ENCODE measurements around the gene EFCC1.

EFCC1 gene

GRCh38 chr3:129033633-129034321, 32.7 kb downstream of the EFCC1 start:
- DNase-seq: no peak

GRCh38 chr3:129034642-129035041, 33.5 kb downstream of the EFCC1 start:
- DNase-seq: no peak

- DNase-seq: no peak
Observed at GRCh38 chr3:129035360-129036221, 34.5 kb downstream of the EFCC1 start.

- no peak for DNase-seq
Observed at GRCh38 chr3:129036222-129037092, 35.4 kb downstream of the EFCC1 start.

- DNase-seq: no peak
Observed at GRCh38 chr3:129037093-129037419, 36.0 kb downstream of the EFCC1 start.

- DNase-seq: no peak
Observed at GRCh38 chr3:129038121-129038855, 37.2 kb downstream of the EFCC1 start.

- DNase-seq: no peak
Observed at GRCh38 chr3:129039271-129040038, 38.4 kb downstream of the EFCC1 start.

- no peak for DNase-seq
Observed at GRCh38 chr3:129040039-129040336, 38.9 kb downstream of the EFCC1 start.

GRCh38 chr3:129040579-129041300, 39.6 kb downstream of the EFCC1 start:
- no peak for DNase-seq

- no peak for DNase-seq
Observed at GRCh38 chr3:129045675-129046036, 44.6 kb downstream of the EFCC1 start.

- DNase-seq: peak; percentile 61
Observed at GRCh38 chr3:129046037-129046731, 45.1 kb downstream of the EFCC1 start.

- DNase-seq: no peak
Observed at GRCh38 chr3:129046732-129047552, 45.8 kb downstream of the EFCC1 start.

- no peak for DNase-seq
Observed at GRCh38 chr3:129047553-129047839, 46.4 kb downstream of the EFCC1 start.

- no peak for DNase-seq
Observed at GRCh38 chr3:129050556-129051295, 49.6 kb downstream of the EFCC1 start.

GRCh38 chr3:129051871-129052340, 50.8 kb downstream of the EFCC1 start:
- DNase-seq: no peak

- DNase-seq: no peak
Observed at GRCh38 chr3:129052675-129053074, 51.6 kb downstream of the EFCC1 start.

GRCh38 chr3:129054605-129055104, 53.6 kb downstream of the EFCC1 start:
- DNase-seq: no peak

- no peak for DNase-seq
Observed at GRCh38 chr3:129056451-129057173, 55.5 kb downstream of the EFCC1 start.
